K562 (cell line): Measurements from ENCODE around the gene SLC6A6. TPM values are rescaled to one million over a fixed set of nuclear protein-coding genes. Genes with fewer than 3 reads are reported as not detected.

Experiments used
- CBX8 ChIP-seq: fragments of 200-600 bp; sonication (generic); IDR thresholded peaks from 2 replicates; pipeline ENCODE4 v1.6.1; 2012; ENCODE audit warnings: borderline replicate concordance, mixed run types, low read depth, mild to moderate bottlenecking, moderate library complexity, mixed read lengths, low read length, control low read depth, inconsistent platforms; ENCODE audit not compliant: poor library complexity, severe bottlenecking; ENCODE audit errors: extremely low read depth
- CREBBP ChIP-seq: IDR thresholded peaks from one replicate; pipeline ENCODE4 v1.6.1; 2012; ENCODE audit warnings: low read depth, mild to moderate bottlenecking, control low read depth, inconsistent platforms, low read length
- EZH2 ChIP-seq: IDR thresholded peaks from 2 replicates; pipeline ENCODE4 v1.6.1; 2012; ENCODE audit warnings: low read depth, mild to moderate bottlenecking, inconsistent platforms, low read length, borderline replicate concordance
- GABPB1 ChIP-seq: sonication (generic); formaldehyde crosslinking; IDR thresholded peaks from 2 replicates; pipeline ENCODE4 v1.8.0; 2022; ENCODE audit warnings: mild to moderate bottlenecking, missing genetic modification reagents
- KDM5B ChIP-seq: fragments of 200-600 bp; sonication (generic); IDR thresholded peaks from 2 replicates; pipeline ENCODE4 v1.6.1; 2012; ENCODE audit warnings: low read depth, mild to moderate bottlenecking, moderate library complexity, low read length, control low read depth, inconsistent platforms; ENCODE audit not compliant: insufficient replicate concordance
- PTRF ChIP-seq: fragments of 450-650 bp; IDR thresholded peaks from 2 replicates; pipeline ENCODE4 v1.6.1; 2016; ENCODE audit warnings: mild to moderate bottlenecking, missing genetic modification characterization, missing compliant biosample characterization
- RFX7 ChIP-seq: fragments of 250-450 bp; sonication (Bioruptor Pico); IDR thresholded peaks from 2 replicates; pipeline ENCODE4 v1.5.1; 2021; ENCODE audit warnings: mild to moderate bottlenecking
- SP1 ChIP-seq: sonication (generic); formaldehyde crosslinking; IDR thresholded peaks from 2 replicates; pipeline ENCODE4 v1.8.1; 2022; ENCODE audit warnings: mild to moderate bottlenecking, missing genetic modification reagents
- TCF7L2 ChIP-seq: fragments of 150-350 bp; IDR thresholded peaks from 2 replicates; pipeline ENCODE4 v1.6.1; 2016; ENCODE audit warnings: low read depth, mild to moderate bottlenecking, low read length, moderate library complexity
- ZNF224 ChIP-seq: sonication (generic); formaldehyde crosslinking; IDR thresholded peaks from 2 replicates; pipeline ENCODE4 v1.8.0; 2022; ENCODE audit warnings: mild to moderate bottlenecking, missing genetic modification reagents
- ZNF444 ChIP-seq: fragments of 250-450 bp; sonication (Bioruptor Pico); IDR thresholded peaks from 2 replicates; pipeline ENCODE4 v1.4.0; 2020; ENCODE audit warnings: mild to moderate bottlenecking, moderate library complexity
- ZNF780A ChIP-seq: fragments of 250-450 bp; sonication (Bioruptor Pico); IDR thresholded peaks from 2 replicates; pipeline ENCODE4 v1.5.0; 2021; ENCODE audit warnings: mild to moderate bottlenecking
- polyA plus RNA-seq, 8 experiments: library from polyadenylated mRNA; depleted of rRNA in 4 of 8; stranded (reverse) in 5 of 8; unstranded in 3 of 8; fragments of >200 nt; fragmentation: Nextera tagmentation in 2 of 8; fragmentation: Illumina TruSeq in 1 of 8; extraction: Ambion mirVana in 2 of 8; extraction: Trizol in 1 of 8; gene quantifications; 2 replicates each; pipeline versions ENCODE4 v1.2.1 to v1.2.3, GENCODE V29; 2011 to 2014; ENCODE audit warnings: inconsistent platforms in 1 of 8, missing spikeins in 1 of 8
- total RNA-seq, 7 experiments: library from RNA; depleted of rRNA in 6 of 7; stranded (reverse); fragments of >200 nt in 6 of 7; fragmentation: Illumina TruSeq in 2 of 7; extraction: Trizol in 2 of 7; gene quantifications; 2 replicates each; pipeline versions ENCODE4 v1.2.1 to v1.2.3, GENCODE V29; 2011 to 2021; ENCODE audit warnings: low replicate concordance in 1 of 7
- TF ChIP-seq, protein P1 (sequence below): fragments of 250-450 bp; sonication (Bioruptor Pico); IDR thresholded peaks from 2 replicates; pipeline ENCODE4 v1.8.0; 2021; ENCODE audit warnings: mild to moderate bottlenecking, moderate library complexity
- TF ChIP-seq, protein P2 (sequence below): fragments of 450-650 bp; IDR thresholded peaks from 2 replicates; pipeline ENCODE4 v1.6.1; 2016; ENCODE audit warnings: borderline replicate concordance
- TF ChIP-seq, protein P3 (sequence below): fragments of 250-450 bp; sonication (Bioruptor Pico); IDR thresholded peaks from 2 replicates; pipeline ENCODE4 v1.6.1; 2021; ENCODE audit warnings: mild to moderate bottlenecking
- TF ChIP-seq, protein P4 (sequence below): fragments of 250-450 bp; sonication (Bioruptor Pico); IDR thresholded peaks from 2 replicates; pipeline ENCODE4 v1.5.0; 2021; ENCODE audit warnings: mild to moderate bottlenecking, borderline replicate concordance
- TF ChIP-seq, protein P5 (sequence below): sonication (generic); formaldehyde crosslinking; IDR thresholded peaks from 2 replicates; pipeline ENCODE4 v1.8.1; 2023; ENCODE audit warnings: mild to moderate bottlenecking, missing genetic modification reagents

The SLC6A6 gene
- total and polyA plus RNA-seq, 9 of the 15 experiments (the other 6 are each of a cell fraction or from before 2014, with no cell fraction given) = 12.3 to 203 (median 93.2) TPM

DNA sequence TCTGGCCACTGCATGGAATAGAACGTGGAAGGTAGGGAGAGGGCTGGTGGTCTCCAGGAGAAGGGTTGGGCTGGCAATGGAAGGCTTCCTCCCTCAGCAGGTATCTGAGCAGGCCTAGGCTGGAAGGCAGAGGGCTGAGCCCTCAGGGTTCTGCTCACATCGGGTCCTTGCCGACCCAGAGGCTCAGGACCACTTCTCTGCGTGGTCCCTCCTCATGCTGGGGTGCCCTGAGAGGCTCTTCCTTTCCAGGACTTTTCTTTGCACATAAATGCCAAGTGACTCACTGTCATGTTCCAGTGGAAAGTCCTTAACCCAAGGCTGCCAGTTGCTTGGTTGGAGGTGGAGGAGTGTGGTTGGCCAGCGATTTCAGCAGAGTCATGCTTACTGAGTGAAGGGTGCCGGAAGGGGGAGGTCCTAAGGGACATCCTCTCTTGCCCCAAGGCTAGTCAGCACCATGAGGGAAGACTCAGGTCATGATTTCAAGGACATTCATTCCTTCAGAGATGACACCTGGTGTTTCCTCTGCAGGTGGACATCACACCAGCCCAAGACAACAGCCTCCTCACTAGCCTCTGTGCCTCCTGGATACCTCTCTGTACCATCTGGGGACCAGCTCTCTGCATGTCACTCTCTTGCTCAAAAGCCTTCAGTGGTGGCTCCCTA lies 8.2 kb downstream of the SLC6A6 start (continued):
- TF ChIP-seq CBX8 (no peak), RFX7 (CRISPR knock-in tag) (0 out of 2 replicates have a peak, but pooled peaks have one; percentile 60), KDM5B (peak; percentile 69), GABPB1 (CRISPR knock-in tag) (peak; percentile 54; the same call in 1 of the 2 replicates), PTRF (no peak), ZNF444 (peak; percentile 46; the same call in 1 of the 2 replicates), CREBBP (no peak), TCF7L2 (no peak), ZNF780A (CRISPR knock-in tag) (no peak), EZH2 (no peak), ZNF224 (no peak), SP1 (CRISPR knock-in tag) (peak; percentile 67; the same call in 1 of the 2 replicates)
- TF ChIP-seq, protein P1, sequence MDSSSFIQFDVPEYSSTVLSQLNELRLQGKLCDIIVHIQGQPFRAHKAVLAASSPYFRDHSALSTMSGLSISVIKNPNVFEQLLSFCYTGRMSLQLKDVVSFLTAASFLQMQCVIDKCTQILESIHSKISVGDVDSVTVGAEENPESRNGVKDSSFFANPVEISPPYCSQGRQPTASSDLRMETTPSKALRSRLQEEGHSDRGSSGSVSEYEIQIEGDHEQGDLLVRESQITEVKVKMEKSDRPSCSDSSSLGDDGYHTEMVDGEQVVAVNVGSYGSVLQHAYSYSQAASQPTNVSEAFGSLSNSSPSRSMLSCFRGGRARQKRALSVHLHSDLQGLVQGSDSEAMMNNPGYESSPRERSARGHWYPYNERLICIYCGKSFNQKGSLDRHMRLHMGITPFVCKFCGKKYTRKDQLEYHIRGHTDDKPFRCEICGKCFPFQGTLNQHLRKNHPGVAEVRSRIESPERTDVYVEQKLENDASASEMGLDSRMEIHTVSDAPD = no peak
- TF ChIP-seq, protein P2, sequence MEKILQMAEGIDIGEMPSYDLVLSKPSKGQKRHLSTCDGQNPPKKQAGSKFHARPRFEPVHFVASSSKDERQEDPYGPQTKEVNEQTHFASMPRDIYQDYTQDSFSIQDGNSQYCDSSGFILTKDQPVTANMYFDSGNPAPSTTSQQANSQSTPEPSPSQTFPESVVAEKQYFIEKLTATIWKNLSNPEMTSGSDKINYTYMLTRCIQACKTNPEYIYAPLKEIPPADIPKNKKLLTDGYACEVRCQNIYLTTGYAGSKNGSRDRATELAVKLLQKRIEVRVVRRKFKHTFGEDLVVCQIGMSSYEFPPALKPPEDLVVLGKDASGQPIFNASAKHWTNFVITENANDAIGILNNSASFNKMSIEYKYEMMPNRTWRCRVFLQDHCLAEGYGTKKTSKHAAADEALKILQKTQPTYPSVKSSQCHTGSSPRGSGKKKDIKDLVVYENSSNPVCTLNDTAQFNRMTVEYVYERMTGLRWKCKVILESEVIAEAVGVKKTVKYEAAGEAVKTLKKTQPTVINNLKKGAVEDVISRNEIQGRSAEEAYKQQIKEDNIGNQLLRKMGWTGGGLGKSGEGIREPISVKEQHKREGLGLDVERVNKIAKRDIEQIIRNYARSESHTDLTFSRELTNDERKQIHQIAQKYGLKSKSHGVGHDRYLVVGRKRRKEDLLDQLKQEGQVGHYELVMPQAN = no peak
- TF ChIP-seq, protein P3, sequence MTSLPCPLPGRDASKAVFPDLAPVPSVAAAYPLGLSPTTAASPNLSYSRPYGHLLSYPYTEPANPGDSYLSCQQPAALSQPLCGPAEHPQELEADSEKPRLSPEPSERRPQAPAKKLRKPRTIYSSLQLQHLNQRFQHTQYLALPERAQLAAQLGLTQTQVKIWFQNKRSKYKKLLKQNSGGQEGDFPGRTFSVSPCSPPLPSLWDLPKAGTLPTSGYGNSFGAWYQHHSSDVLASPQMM = no peak
- TF ChIP-seq, protein P4, sequence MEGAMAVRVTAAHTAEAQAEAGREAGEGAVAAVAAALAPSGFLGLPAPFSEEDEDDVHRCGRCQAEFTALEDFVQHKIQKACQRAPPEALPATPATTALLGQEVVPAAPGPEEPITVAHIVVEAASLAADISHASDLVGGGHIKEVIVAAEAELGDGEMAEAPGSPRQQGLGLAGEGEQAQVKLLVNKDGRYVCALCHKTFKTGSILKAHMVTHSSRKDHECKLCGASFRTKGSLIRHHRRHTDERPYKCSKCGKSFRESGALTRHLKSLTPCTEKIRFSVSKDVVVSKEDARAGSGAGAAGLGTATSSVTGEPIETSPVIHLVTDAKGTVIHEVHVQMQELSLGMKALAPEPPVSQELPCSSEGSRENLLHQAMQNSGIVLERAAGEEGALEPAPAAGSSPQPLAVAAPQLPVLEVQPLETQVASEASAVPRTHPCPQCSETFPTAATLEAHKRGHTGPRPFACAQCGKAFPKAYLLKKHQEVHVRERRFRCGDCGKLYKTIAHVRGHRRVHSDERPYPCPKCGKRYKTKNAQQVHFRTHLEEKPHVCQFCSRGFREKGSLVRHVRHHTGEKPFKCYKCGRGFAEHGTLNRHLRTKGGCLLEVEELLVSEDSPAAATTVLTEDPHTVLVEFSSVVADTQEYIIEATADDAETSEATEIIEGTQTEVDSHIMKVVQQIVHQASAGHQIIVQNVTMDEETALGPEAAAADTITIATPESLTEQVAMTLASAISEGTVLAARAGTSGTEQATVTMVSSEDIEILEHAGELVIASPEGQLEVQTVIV = 0 out of 2 replicates have a peak, but pooled peaks have one; percentile 58
- TF ChIP-seq, protein P5, sequence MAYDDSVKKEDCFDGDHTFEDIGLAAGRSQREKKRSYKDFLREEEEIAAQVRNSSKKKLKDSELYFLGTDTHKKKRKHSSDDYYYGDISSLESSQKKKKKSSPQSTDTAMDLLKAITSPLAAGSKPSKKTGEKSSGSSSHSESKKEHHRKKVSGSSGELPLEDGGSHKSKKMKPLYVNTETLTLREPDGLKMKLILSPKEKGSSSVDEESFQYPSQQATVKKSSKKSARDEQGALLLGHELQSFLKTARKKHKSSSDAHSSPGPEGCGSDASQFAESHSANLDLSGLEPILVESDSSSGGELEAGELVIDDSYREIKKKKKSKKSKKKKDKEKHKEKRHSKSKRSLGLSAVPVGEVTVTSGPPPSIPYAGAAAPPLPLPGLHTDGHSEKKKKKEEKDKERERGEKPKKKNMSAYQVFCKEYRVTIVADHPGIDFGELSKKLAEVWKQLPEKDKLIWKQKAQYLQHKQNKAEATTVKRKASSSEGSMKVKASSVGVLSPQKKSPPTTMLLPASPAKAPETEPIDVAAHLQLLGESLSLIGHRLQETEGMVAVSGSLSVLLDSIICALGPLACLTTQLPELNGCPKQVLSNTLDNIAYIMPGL (CRISPR knock-in tag) = peak; percentile 49; the same call in 1 of the 2 replicates
